ENCODE results near the gene AIFM3.
A peak's percentile ranks its signal among the peaks of the same experiment; 100 is the strongest.

AIFM3 gene

DNA sequence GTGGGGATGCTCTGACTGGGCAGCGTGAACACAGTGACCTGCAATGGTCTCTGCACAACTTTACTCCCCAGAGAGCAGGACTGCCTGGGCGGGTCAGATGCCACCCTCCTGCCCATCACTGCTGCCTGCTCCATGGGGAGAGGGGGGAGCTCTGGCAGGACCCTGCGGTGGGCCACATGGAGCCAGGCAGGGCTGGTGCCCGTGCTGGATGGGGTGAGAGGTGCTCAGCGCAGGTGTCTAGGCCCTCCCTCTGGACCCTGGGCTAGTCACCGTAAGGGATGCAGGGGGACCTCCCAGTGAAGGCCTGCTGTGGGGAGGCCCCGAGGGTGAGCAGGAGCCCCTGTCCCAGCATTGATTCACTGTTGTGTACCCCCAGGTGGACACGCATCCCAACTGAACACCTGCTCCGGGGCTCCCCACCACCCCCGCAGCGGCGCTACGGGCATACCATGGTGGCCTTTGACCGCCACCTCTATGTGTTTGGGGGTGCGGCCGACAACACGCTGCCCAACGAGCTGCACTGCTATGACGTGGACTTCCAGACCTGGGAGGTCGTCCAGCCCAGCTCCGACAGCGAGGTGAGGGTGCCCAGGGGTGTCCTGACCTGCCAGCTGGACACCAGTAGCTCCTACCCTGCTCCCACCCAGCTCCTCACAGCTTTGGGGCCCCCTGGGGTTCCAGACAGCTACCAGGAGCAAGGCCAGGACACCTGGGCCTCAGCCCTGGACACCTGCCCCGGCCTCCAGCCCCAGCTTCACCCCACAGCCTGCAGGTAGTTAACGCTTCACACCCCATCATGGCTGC, 24.4 kb downstream of the AIFM3 start:
- no peak for DNase-seq (ENCODE audit: low read depth)

DNA sequence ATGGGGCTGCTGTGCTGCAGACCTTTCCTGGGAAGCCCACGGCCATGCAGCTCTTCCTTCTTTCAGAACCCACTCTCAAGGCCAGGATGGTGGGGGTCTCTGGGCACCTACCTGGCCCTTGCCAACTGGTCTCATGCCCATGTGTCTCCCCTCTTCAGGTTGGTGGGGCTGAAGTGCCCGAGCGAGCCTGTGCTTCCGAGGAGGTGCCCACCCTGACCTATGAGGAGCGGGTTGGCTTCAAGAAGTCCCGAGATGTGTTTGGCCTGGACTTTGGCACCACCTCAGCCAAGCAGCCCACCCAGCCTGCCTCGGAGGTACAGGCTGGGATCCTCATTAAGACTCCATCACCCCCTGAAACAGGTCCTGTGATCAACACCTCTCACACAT, 25.0 kb downstream of the AIFM3 start:
- DNase-seq (ENCODE audit: low read depth) = no peak

DNA sequence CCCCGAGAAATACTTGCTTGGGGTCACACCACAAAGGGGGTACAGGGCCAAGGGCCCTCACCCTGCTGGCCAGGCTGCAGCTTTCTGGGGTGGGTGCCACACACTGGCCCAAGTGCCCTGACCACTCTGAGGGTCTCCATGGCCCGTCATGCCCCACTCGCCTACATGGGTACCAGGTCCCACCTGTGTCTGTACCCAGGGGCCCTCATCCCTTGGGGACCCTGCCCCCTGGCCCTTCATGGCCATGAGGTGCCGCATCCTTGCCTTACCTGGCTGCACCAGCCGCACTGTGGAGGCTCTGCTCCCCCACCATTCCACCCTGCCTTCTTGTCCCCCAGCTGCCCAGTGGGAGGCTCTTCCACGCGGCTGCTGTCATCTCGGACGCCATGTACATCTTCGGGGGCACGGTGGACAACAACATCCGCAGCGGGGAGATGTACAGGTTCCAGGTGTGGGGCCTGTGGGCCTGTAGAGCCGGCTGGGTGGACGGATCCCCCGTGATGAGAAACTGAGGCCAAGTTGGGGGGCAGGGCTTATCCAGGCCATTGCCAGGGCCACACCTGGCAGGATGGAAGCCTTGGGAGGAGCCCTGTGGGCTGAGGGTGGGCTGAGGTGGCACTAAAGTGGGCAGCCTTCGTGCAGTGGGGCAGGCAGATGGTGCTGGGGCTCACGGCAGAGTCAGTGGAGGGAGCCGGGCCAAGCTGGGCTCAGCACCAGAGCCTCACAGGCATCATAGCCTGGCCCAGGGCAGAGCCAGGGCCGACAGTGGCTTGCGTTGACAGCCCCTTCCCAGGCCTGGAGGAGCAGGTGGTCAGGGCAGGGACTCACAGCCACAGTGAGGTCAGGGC, 25.6 kb downstream of the AIFM3 start:
- no peak for DNase-seq (ENCODE audit: low read depth)

DNA sequence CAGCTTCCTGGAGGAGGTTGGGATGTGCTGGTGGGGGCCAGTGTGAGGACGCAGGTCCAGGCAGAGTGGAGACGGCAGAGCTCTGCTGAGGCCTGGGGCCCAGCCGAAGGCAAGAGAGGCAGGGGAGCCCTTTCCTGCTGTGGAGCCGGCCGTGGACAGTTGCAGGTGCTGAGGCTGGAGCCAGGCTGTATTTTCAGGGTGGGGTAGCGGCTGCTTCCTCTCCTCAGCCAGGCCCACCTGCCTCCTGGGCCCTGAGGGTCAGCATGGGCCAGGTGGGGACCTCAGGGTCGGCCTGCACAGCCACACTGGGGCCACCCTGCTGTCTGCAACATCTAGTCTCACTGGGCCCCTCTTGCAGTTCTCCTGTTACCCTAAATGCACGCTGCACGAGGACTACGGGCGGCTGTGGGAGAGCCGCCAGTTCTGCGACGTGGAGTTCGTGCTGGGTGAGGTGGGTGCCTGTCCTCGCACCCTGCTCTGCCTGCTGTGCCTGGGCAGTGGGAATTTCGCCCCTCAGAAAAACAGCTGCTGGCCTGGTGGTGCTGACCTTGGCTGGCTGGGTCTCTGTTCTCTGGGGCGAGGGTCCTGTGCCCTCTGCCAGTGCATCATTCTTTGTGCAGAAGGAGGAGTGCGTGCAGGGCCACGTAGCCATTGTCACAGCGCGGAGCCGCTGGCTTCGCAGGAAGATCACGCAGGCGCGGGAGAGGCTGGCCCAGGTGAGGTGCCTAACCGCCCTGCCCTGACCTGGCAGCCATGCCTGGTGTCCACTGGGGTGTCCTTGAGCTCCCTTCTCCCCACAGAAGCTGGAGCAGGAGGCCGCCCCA, 26.5 kb downstream of the AIFM3 start:
- DNase-seq (ENCODE audit: low read depth) = no peak

DNA sequence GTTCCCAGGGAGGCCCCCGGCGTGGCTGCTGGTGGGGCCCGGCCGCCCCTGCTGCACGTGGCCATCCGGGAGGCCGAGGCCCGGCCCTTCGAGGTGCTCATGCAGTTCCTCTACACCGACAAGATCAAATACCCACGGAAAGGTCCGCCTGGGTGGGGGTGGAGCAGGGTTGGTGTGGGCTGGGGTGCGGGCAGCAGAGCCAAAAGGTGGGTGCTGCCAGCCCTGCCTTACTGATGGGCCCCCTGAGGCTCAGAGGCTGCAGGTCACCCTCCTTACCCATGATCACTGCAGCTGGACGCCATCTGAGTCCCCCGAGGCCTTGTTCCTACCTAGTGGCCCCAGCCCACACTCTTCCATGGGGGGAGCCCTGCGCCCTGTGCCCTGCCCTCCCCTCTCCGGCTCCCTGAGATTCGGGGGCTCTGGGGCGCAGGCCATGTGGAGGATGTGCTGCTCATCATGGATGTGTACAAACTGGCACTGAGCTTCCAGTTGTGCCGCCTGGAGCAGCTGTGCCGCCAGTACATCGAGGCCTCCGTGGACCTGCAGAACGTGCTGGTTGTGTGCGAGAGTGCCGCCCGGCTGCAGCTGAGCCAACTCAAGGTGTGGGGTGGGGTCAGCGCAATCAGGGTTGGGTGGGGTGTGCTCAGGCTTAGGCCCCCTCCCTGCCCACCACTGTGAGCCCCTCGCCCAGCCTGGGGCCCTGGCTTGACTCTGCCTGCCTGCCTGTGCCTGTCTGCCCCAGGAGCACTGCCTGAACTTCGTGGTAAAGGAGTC, 27.3 kb downstream of the AIFM3 start:
- no peak for DNase-seq (ENCODE audit: low read depth)

DNA sequence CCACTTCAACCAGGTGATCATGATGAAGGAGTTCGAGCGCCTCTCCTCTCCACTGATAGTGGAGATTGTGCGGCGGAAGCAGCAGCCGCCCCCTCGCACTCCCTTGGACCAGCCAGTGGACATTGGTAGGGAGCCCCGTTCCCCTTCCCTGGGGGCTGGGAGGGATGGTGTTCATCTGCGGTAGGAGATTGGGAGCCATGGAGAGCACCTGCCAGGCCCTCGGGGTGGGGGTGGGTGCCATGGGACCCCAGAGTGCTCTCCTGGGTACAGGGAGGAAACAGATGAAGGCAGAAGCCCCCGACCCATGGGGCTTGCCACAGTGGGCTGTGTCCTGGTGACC, 27.8 kb downstream of the AIFM3 start:
- no peak for DNase-seq (ENCODE audit: low read depth)

DNA sequence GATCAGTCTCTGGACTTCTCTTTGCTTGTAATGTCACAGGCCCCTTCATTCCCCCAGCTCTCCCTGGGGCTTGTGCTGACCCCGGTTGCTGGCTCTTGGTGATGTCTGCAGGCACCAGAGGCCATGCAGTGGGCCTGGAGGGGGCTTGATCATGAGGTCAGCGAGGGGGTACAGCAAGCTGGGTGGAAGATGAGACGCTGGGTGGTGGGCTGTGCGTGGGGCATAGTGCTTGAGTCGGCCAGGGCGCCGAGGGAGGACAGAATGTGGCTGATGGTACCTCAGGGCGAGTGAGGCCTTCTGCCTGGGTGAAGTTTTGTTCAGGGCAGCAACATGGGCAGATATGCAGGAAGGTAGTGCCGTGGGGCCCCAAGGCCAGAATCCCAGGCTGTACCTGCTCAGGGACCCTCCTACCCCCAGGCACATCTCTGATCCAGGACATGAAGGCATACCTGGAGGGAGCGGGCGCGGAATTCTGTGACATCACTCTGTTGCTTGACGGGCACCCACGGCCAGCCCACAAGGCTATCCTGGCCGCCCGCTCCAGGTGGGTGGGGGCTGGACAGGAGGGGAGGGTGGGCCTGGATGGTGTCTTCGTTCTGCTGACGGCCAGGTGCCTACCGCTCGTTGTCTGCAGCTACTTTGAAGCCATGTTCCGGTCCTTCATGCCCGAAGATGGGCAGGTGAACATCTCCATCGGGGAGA, 28.4 kb downstream of the AIFM3 start:
- no peak for DNase-seq (ENCODE audit: low read depth)

DNA sequence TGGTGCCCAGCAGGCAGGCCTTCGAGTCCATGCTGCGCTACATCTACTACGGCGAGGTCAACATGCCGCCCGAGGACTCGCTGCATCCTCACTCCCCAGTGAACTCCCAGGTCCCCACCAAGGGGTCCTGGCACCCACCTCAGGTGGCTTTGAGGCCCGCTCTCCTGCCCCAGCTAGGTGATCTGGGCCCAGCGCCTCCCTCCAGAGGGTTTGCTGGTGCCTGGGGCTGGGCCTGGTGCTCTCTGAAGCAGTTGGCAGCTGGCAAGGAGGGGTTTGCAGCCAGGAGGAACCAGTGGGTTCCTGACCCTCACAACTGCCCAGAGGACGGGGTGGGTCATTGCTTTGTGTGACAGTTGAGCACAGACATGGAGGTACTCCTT, 29.0 kb downstream of the AIFM3 start:
- DNase-seq (ENCODE audit: low read depth) = no peak

DNA sequence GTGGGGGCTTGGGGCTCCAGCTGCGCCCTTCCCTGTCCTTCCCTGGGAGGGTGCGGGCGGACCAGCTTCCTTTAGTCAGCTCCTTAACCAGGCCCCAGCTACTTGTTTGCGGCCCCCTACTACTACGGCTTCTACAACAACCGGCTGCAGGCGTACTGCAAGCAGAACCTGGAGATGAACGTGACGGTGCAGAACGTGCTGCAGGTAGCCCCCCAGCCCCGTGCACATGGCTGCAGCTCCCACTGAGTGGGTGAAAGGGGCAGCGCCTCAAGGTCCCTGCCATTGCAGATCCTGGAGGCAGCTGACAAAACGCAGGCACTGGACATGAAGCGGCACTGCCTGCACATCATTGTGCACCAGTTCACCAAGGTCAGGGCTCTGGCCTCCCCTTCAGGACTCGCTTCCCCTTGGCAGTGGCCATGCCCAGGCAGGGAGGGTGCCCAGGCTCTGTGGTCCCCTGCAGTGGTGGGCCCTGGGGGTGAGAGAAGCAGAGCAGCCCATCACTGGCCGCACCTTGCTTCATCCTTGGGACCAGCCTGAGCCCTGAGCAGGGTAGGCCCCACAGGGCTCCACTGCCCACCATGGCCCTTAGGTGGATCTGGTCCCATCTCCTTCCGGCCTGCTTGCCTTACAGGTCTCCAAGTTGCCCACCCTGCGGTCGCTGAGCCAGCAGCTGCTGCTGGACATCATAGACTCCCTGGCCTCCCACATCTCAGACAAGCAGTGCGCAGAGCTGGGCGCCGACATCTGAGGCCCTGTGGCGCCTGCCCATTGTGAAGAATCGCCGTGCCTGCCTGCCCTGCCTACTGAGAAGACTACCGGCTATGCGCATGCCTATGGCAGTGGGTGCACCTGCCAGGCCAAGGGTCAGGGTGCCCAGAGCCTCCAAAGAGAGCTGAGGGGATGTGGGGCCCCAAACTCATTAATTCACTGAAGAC, 29.8 kb downstream of the AIFM3 start:
- DNase-seq (ENCODE audit: low read depth) = no peak

DNA sequence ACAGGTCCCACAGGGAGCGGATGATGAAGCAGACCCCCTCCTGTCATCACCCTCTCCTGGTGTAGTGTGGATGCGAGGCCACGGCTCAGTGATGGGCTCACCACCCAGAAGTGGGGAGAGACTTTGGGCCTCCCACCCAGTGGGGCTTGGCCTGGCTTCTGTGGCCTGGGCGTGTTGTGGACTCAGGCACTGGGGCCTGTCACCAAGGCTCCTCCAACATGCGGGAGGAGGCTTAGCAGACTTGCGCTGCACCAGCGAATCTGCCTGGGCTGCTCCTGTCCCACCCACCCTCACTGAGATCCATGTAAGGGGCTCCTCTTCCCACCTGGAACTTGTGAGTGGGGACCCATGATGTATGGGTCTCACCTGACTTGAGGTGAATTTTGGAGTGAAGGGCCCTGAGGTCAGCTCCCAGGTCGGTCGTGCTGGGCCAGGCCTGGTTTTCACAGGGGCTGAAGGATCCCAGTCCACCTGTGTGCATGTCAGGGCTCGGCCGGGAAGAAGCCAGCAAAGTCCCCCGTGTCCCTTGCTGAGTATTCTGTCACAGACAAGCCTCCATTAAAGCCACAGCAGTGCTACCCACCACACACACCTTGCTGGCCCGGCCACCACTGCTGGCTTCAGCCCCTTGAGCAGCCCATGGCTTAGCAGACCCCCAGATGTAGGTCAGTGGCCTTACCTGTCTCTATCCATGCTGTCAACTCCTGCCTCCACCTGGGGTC, 30.6 kb downstream of the AIFM3 start:
- no peak for DNase-seq (ENCODE audit: low read depth)

DNA sequence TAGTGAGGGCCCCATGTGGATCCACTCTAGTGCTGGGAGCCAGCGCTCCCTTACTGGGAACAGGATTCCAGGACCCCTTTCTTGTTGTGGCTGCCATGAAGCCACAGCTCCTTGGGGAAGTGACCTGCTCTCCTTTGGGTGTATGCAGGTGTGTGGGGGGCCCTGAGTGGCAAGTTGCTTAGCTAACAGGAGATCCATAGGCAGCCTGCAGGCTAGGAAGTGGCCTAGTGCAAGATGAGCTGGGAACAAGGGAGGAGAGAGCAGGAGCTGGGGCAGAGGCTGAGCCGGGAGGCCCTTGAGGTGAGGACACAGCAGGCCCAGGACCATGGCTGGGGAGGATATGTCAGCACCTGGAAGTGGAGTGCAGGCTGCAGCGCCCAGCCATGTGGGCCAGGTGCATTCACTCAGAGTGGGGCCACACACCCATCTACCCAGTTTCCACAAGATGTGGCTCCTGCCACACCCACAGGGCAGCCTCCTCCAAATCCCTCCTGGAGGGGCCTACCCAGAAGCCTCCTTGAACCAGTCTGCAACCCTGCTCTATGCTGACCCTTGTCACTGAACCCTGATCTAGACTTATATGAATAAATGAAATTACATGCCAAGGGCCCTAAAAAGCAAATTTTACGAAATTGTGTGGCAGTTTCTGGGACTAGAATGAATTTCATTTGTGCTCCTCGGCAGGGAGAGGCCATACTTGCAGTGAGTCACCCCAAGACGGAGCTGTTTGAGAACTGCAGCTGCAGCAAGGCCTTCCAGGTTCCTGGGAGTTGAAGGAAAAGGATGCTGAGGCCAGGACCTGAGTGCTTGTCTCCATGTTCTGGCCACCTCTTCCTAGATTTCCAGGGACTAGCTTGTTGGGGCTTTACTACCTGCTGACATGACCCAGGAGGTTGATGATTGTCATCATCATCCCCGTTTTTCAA, 31.6 kb downstream of the AIFM3 start:
- DNase-seq (ENCODE audit: low read depth) = no peak

DNA sequence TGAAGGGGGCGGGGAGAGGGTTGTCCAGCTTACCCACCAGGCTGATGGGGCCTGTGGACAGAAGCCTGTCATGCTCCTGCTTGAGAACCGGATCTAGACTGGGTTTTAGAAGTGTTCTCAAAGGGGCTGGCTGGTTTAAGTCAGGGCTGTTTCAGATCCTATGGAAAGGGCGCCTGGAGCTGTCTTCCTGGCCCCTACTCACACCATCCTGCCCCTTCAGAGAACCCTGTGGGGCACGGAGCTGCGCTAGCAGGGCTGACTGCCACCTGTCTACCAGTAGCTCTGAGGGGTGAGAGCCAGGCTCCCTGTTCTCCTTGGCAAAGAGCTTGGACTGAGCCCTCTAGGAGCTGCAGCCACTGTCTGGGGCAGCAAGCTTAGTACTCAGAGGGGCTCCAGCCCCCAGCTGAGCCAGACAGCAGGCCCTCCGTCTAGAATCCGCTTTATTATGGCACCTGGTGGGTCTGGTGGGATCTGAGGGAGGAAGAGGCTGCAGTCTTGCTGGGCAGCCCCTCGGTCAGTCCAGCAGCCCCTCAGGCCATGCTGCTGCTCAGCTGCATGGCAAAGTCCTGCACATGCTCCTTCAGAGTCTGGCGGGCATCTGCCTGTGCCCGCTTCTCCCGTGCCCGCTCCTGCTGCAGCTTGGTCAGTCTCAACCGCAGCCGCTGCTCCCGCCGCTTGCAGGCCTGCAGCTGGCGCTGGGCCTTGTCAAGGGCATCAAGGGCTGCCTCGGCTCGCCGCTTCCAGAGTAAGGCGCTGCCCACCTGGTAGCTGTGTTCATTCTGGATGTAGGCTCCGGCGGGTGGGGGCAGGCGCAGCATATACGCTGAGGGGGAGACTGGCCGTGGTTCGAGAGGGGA, 32.5 kb downstream of the AIFM3 start:
- no peak for DNase-seq (ENCODE audit: low read depth)

DNA sequence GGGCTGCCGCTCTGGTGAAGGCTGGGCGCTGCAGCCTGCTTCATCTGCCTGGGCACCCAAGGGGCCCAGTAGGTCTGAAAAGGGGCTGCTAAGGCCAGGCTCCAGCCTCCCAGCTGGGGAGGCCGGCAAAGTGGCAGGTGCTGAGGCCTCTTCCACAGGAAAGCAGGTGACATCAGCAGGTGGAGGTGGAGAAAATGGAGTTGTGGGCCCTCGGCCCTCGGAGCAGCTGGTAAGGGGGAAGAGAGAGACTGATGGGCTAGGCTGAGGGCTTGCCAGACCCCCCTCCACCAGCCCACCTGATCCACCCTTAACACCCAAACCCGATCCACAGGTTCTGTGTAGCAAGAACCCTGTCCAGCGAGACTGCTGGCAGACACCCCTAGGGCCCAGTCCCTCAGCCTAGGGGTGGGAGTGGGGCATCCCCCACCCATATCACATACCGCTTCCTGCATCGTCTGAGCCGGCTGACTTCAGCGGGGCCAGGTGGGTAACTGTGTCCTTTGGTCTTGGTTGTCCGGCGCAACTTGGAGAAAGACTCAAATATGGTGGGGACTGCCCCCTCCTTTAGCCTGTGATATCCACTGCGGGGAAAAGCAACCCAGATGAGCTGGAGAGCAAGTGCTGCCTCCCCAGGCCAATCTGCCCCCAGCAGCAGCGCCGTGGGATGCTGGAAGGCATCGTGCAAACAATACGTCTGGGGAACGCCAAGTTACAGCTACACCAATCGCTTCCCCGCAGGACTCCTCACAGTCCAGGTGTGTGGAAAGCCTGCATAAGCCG, 33.3 kb downstream of the AIFM3 start:
- no peak for DNase-seq (ENCODE audit: low read depth)

DNA sequence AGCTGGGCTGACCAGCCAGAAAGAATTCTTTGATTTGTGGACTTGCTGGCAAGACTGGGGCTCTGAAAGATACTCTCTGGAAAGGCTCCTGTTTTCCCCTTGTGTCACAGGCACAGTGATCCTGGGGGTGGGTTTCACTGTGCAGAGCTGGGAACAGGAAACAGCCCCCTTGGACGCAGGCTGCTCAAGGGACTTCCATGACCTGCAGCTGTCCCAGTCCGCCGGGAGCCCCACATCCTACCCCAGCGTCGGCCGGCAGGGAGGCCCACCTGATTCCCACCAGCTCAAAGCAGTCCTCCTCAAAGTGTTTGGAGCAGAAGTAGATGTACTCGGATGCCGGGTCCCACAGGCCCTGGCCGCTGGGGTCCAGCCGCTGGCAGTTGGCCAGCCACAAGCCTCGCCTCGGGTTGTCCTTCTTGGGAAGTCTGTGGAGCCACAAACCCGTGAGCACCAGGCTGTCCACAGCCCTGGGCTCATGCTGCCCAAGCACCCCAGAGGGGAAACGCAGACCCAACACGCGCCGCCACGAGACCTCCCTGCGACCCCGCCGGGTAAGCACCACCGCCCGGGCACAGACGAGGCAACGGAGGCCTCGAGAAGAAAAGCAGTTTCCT, 34.0 kb downstream of the AIFM3 start:
- DNase-seq (ENCODE audit: low read depth) = no peak

DNA sequence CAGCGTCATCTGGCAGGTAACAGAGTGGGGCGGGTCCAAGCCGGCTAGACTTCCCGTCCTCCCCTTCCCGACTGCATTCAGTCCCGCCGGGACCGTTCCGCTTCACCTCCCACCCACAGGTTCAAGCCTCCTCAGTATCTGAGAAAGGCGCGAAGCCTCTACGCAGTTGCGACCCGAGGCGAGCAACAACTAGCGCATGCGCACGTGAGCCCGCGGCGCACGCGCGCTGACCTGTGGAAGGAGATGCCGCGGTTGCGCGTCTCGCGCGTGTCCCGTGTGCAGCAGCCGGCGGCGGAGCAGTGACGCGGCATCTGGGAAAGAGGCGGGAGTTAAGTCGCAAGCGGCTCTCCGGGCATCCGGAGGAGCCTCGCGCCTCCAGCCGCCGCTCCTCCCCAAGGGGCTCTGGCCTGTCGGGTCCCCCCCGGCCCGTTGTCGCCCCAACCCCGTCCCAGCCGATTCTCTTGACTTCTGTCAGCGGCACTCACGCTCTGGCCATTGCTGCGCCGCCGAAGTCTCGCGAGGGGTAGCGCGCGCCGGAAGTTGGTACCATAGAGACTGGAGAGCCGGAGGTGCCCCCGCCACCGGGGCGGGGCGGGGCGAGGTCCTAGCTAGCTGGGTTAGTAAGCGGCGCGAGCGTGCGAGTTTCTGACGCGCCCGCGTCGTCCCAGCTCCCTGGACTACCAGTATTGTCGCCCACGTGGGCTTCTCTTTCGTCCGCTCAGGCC, 34.7 kb downstream of the AIFM3 start, which contains the start of gene THAP7:
Gene THAP7 (minus strand): TSS at position 518 of the 725 bp plus-strand sequence. CDS start 207 bp downstream, at position 311.
- peak; percentile 95 for DNase-seq (ENCODE audit: low read depth)
